IPS-18a (cell line): ENCODE data around the gene USP22.

Experiments used
- H3K27ac ChIP-seq: one replicate; pipeline ENCODE4 v1.5.1; 2013; ENCODE audit warnings: low read length
- H3K27me3 ChIP-seq: one replicate; pipeline ENCODE4 v1.6.1; 2013; ENCODE audit warnings: mild to moderate bottlenecking, low read length; ENCODE audit not compliant: control insufficient read depth, insufficient read depth
- H3K36me3 ChIP-seq: one replicate; pipeline ENCODE4 v1.6.1; 2013; ENCODE audit warnings: low read depth, low read length; ENCODE audit not compliant: control insufficient read depth
- H3K4me1 ChIP-seq: one replicate; pipeline ENCODE4 v1.6.1; 2013; ENCODE audit warnings: low read depth, low read length; ENCODE audit not compliant: control insufficient read depth
- H3K4me3 ChIP-seq: one replicate; pipeline ENCODE4 v1.5.1; 2013; ENCODE audit warnings: low read length
- H3K9ac ChIP-seq: one replicate; pipeline ENCODE4 v1.6.1; 2013; ENCODE audit warnings: mild to moderate bottlenecking, low read length, moderate library complexity
- H3K9me3 ChIP-seq: one replicate; pipeline ENCODE4 v1.6.1; 2013; ENCODE audit warnings: low read depth, low read length; ENCODE audit not compliant: control insufficient read depth

Gene USP22

DNA sequence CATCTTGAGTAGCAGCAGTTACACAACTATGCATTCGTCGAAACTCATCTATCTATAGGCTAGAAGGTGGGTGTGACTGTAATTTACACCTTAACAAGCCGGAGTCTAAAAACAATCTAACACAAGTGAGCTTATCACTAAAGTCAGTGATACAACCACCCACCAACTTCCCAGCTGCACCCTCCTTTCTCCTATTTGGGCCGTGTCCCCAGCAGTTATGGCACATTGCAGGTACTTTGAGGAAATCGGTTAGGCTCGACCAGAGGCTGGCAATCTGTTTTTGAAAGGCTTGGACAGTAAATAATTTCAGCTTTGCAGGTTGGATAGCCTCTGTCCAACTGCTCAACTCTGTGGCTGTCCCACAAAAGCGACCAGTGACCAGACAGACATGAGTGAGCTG, 26.0 kb downstream of the USP22 start:
- no peak overlapping the region for H3K27ac ChIP-seq
- no peak overlapping the region for H3K9ac ChIP-seq
- no peaks in the 10 kb centered on the region for H3K27me3 ChIP-seq
- no peaks in the 10 kb centered on the region for H3K4me1 ChIP-seq
- no peaks in the 10 kb centered on the region for H3K9me3 ChIP-seq
- no peak overlapping the region for H3K4me3 ChIP-seq
- peaks cover 98% of the 10 kb centered on the region for H3K36me3 ChIP-seq

GRCh38 chr17:21015564-21015963, 27.2 kb downstream of the USP22 start:
- Histone ChIP-seq H3K27me3 (no peaks in the 10 kb centered on the region), H3K4me3 (no peak overlapping the region), H3K9ac (no peak overlapping the region), H3K27ac (no peak overlapping the region), H3K9me3 (no peaks in the 10 kb centered on the region), H3K36me3 (peaks cover 98% of the 10 kb centered on the region), H3K4me1 (no peaks in the 10 kb centered on the region)

DNA sequence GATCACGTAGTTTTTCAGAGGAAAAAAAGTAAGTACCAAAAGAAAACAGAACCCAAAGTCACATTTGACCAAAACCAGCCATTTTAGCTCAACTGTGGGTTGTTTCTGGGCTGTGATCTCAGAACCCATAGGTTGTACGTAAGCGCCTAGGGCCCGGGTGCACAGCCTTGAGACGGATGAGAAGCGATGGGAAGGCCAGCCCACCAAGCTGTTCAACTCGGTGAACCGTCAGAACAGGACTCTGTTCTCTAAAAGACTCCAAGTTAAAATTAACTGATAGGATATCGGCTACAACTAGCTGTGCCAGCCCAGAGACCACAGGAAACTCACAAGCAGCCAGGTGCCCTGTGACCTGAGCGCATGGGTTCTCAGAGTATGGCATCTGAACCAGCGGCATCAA, 28.3 kb downstream of the USP22 start:
- no peak overlapping the region for H3K4me3 ChIP-seq
- no peak overlapping the region for H3K9ac ChIP-seq
- peaks cover 98% of the 10 kb centered on the region for H3K36me3 ChIP-seq
- H3K4me1 ChIP-seq: no peaks in the 10 kb centered on the region
- H3K27ac ChIP-seq: no peak overlapping the region
- no peaks in the 10 kb centered on the region for H3K27me3 ChIP-seq
- no peaks in the 10 kb centered on the region for H3K9me3 ChIP-seq

DNA sequence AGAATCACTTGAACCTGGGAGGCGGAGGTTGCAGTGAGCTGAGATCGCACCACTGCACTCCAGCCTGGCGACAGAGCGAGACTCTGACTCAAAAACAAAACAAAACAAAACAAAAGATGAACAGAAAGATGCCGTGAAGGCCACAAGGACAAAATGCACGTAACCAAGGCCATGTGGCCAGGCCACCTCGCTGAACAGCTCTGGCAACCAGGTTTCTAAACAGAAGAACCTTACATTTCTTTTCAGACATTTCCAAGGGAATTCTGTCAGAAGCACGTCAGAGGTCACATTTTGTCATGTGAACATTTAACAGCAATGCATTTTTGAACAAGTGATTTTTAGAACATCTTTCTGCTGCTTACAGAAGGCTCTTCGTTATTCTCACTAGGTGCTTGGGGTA, 28.8 kb downstream of the USP22 start:
- Histone ChIP-seq H3K4me3 (no peak overlapping the region), H3K27ac (no peak overlapping the region), H3K9ac (no peak overlapping the region), H3K4me1 (no peaks in the 10 kb centered on the region), H3K9me3 (no peaks in the 10 kb centered on the region), H3K36me3 (peaks cover 98% of the 10 kb centered on the region), H3K27me3 (no peaks in the 10 kb centered on the region)

- Histone ChIP-seq H3K9me3 (no peaks in the 10 kb centered on the region), H3K27me3 (no peaks in the 10 kb centered on the region), H3K36me3 (peaks cover 98% of the 10 kb centered on the region), H3K9ac (no peak overlapping the region), H3K4me3 (no peak overlapping the region), H3K4me1 (no peaks in the 10 kb centered on the region), H3K27ac (no peak overlapping the region)
These were observed 30.1 kb downstream of the USP22 start for GRCh38 chr17:21012736-21013135.

GRCh38 chr17:21010705-21011596, 31.9 kb downstream of the USP22 start:
- peaks cover 96% of the 10 kb centered on the region for H3K36me3 ChIP-seq
- no peaks in the 10 kb centered on the region for H3K9me3 ChIP-seq

DNA sequence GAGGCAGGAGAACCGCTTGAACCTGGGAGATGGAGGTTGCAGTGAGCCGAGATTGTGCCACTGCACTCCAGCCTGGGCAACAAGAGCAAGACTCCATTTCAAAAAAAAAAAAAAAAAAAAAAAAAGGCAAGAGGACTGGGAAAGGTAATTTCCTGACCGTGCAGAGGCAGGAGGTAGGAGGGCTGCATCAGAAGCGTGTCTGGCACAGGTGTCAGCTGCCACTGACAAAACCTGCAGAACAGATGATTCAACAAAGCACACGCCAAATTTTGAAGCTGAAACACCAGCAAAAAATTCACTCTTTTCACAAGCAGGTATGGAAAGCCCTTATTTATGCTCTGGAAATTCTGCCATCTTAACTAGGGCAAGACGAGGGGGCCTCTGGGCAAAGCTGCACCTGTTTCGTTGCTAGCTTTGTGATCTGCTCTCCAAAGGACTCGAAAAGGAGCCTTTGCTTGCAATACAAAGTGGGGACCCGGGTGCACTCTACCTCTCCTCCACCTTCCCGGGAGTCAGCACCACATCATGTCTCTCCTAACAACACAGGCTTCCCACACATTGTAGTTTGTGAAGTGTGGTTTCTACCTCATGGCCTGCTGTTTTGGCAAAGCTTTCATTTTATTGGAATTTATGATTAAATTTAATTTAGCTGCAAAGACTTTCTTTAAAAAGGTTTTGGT, 33.7 kb downstream of the USP22 start:
- Histone ChIP-seq H3K27ac (no peak overlapping the region), H3K4me1 (no peaks in the 10 kb centered on the region), H3K27me3 (no peaks in the 10 kb centered on the region), H3K9me3 (no peaks in the 10 kb centered on the region), H3K9ac (no peak overlapping the region), H3K36me3 (peaks cover 96% of the 10 kb centered on the region), H3K4me3 (no peak overlapping the region)

More at GRCh38 chr17:21010705-21011596, 31.9 kb downstream of the USP22 start:
- Histone ChIP-seq H3K27ac (no peak overlapping the region), H3K27me3 (no peaks in the 10 kb centered on the region), H3K4me1 (no peaks in the 10 kb centered on the region), H3K4me3 (no peak overlapping the region), H3K9ac (no peak overlapping the region)

GRCh38 chr17:21008160-21008915, 34.5 kb downstream of the USP22 start:
- no peaks in the 10 kb centered on the region for H3K4me1 ChIP-seq
- H3K9ac ChIP-seq: no peak overlapping the region
- no peaks in the 10 kb centered on the region for H3K27me3 ChIP-seq
- H3K27ac ChIP-seq: no peak overlapping the region
- H3K9me3 ChIP-seq: no peaks in the 10 kb centered on the region
- H3K36me3 ChIP-seq: peaks cover 98% of the 10 kb centered on the region
- H3K4me3 ChIP-seq: no peak overlapping the region

DNA sequence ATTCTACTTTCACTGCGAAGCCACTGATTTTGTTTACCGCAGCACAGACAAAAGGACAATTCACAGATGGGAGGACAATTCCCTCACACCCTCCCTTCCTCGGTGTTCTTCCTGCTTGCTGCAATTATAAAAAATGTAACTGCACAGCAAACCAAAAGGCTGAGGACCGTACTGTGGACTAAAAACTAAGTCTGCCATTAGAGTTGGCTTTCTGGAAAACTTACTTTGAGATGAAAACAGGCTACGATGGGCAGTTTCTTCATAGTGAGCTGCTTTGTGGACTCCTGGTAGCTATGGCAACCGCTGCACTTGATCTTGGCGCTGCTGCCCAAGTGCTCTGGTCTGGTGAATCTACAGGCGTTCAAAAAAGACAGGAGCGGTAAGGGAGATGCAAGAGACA, 35.2 kb downstream of the USP22 start:
- no peak overlapping the region for H3K27ac ChIP-seq
- no peaks in the 10 kb centered on the region for H3K9me3 ChIP-seq
- no peaks in the 10 kb centered on the region for H3K27me3 ChIP-seq
- no peak overlapping the region for H3K9ac ChIP-seq
- H3K4me3 ChIP-seq: no peak overlapping the region
- H3K4me1 ChIP-seq: no peaks in the 10 kb centered on the region
- H3K36me3 ChIP-seq: peaks cover 98% of the 10 kb centered on the region

GRCh38 chr17:21005803-21006202, 37.0 kb downstream of the USP22 start:
- Histone ChIP-seq H3K27ac (no peak overlapping the region), H3K4me1 (no peaks in the 10 kb centered on the region), H3K4me3 (no peak overlapping the region), H3K36me3 (peaks cover 98% of the 10 kb centered on the region), H3K27me3 (no peaks in the 10 kb centered on the region), H3K9me3 (no peaks in the 10 kb centered on the region), H3K9ac (no peak overlapping the region)

DNA sequence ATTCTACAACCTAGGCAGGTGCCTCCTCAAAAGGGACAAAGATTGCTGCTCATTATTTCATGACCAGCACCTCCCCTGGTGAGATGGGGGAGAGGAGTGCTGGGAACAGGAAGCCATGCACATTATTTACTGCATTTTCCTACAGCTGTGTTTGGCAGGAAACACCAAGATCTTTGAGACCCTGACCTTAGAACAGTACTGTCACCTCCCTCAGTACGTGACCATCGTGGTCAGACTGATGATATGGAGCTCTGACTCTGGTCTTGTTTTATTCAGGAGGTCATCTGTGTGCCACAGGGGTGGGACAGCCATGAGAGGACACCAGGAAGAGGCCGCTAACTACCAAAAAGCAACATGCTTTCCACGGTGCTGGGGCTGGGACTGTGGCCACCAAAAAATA, 37.4 kb downstream of the USP22 start:
- H3K9ac ChIP-seq: no peak overlapping the region
- H3K36me3 ChIP-seq: peaks cover 96% of the 10 kb centered on the region
- no peak overlapping the region for H3K4me3 ChIP-seq
- no peaks in the 10 kb centered on the region for H3K9me3 ChIP-seq
- H3K4me1 ChIP-seq: no peaks in the 10 kb centered on the region
- H3K27ac ChIP-seq: no peak overlapping the region
- H3K27me3 ChIP-seq: no peaks in the 10 kb centered on the region
